DMS53 (cell line): ENCODE data around the gene SMARCB1.
A peak's percentile ranks its signal among the peaks of the same experiment; 100 is the strongest.
"Not testable (repeated sequence)": the region's sequence is repeated elsewhere in the genome, so short reads cannot be mapped to it uniquely, and the experiment has no call there.

ENCODE experiments used
- DNase-seq: peaks from one replicate; lab custom pipeline; 2025; lab: John Stamatoyannopoulos, UW

SMARCB1 gene

GRCh38 chr22:23846081-23846469, 59.3 kb downstream of the SMARCB1 start:
- DNase-seq: no peak

- no peak for DNase-seq
Measured at GRCh38 chr22:23847310-23847920, 60.6 kb downstream of the SMARCB1 start.

DNA sequence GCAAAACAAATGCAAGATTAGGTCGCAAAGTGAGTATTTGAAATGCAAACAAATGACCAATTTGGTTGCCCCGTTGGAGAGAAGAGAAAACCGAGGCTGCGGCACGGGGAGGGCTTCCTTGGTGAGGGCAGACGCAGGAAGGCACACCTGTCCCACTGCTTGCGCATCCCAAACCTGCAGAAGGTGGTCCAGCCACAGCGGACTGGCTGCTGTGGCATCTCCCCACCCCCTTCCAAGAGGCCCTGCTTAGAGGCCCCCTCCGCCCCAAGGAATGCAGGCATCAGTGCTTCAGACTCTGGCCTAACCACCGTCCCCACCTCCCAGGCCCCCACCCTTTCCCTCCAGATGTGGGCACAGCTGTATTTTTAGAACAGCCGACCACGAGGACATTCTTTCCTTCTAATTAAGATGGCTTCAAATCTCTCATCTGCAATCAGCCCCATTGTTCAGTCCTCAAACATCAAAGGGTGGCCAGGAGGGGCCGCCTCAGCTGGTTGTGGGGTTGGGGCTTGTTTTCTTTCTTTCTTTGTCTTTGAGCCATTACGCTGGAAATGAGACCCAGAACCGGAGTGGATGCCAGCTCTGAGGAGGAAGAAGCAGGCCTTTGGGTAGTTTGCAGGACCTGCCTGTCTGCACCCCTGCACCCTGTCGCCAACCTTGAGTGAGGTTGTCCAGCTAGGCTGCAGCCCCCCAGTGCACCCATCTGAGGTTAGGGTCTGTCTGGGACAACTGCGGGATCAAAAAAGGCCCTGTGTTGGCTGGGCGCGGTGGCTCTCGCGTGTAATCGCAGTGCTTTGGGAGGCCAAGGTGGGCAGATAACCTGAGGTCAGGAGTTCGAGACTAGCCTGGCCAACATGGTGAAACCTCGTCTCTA, 61.5 kb downstream of the SMARCB1 start:
- DNase-seq: no peak

DNA sequence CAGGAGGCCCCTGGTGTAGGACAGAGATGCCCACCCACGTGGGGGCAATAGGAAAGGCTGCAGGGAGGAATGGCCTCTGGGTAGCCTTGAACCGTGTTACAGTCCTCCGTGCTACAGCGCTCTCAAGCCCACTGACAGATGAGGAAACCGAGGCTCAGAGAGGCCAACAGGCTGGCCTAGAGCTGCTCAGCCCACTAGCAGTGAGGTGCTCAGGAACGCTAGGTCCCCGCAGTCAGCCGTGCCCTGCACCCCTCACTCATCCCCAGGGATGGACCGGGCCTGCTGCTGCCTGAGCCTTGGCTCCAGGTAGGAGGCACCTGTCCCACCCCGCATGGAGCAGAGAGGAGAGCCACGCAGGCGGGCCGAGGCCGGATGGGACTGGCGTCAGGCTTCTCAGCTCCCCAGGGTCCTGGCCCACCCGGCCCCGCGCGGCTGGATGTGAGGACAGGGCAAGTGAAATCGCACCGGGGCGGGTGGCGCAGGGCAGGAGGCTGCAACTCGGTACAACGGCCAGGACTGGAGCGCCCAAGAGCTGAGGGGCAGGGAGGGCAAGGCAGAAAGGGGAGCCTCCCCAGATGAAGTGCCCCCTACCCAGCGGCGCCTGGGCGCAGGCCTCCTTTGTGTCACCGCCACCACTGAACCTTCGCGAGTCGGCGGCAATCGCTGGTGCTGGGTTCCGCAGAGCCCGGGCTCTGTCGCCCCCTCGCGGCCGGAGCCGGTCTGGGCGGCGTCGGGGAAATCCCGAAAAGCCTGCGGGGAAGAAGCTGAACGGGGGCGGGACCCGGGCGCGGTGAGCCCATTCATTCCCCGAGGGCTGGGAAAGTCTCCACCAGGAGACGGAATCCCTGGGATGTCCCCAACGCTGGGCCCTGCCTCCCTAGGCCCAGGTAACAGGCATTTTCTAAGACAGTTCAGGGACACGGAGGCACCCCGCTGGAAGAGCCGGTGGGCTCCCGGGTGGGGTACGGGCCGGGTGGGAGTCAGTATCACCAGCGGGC, 62.5 kb downstream of the SMARCB1 start:
- peak; percentile 68 for DNase-seq

- no peak for DNase-seq
Measured at GRCh38 chr22:23850136-23850611, 63.4 kb downstream of the SMARCB1 start.

DNA sequence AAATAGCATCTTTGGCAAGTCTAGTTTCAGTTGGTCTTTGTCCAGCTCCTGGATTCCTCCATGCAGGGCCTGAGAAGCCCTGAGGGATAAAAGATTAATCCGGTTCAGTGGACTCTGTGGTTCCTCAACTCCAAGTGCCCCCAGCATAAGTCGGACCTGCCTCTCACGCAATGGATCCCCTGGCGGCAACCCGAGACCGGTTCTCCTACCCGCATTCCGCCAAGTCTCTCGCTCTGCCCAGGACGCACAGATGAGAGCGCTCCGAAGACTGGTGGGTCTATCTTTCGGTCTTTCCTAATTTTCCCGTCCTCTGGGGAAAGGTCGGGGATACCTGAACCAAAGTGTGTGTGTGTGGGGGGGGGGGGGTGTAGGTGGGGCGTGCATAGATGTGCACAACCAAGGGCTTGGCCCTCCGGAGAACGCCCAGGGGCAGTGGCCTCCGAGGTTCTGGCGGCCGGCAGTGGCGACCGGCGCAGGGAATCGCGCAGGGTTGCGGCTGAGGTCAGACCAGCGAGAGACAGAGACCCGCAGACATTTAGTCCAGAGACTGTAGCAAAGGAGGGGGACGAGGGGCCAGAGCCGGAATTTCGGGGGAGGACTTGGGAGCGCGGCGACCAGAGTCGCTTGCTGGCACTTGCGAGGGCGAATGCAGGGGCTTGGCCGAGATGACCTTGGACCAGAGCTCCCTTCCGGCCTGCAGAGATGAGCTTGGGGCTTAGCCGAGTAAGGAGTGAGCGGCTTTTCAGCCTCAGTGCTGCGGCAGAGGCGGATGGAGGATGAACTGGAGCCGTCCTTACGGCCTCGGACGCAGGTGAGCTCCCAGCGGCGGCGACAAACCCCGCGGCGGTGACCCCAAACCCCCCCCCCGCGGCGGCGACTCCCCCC, 70.2 kb downstream of the SMARCB1 start:
- DNase-seq: peak; percentile 72

GRCh38 chr22:23857606-23858483, 71.1 kb downstream of the SMARCB1 start, which contains the start of gene SLC2A11:
Gene SLC2A11, plus strand, starts transcription at chr22:23857875. Its CDS starts 125 bp downstream, at chr22:23858000.
- peak; percentile 93 for DNase-seq

DNA sequence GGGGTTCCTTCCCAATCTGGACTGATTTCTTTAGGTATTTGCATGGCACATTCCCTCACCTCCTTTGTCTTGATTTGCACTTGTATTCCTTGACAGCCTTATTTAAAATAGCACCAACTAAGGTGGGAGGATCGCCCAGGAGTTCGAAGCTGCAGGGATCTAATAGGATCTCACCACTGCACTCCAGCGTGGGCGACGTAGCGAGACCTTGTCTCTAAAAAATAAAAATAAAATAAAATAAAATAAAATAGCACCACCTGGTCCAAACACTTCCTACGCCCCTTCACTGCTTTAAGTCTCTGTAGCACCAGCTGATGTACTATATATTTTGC, 71.7 kb downstream of the SMARCB1 start:
- DNase-seq: no peak

GRCh38 chr22:23859201-23859600, 72.4 kb downstream of the SMARCB1 start:
- no peak for DNase-seq

DNA sequence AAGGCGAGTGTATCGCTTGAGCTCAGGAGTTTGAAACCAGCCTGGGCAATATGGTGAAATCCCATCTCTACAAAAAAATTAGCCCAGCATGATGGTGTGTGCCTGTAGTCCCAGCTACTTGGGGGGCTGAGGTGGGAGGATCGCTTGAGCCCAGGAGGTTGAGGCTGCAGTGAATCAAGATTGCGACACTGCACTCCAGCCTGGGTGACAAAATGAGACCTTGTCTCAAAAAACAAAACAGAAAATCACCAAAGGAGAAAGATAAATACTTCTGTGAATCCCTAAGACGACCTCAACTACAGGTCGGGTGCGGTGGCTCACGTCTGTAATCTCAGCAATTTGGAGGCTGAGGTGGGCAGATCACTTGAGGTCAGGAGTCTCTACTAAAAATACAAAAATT, 73.4 kb downstream of the SMARCB1 start:
- DNase-seq: not testable (repeated sequence)

GRCh38 chr22:23862103-23862502, 75.3 kb downstream of the SMARCB1 start:
- DNase-seq: peak; percentile 52

GRCh38 chr22:23864499-23865154, 77.9 kb downstream of the SMARCB1 start:
- DNase-seq: not testable (repeated sequence)

DNA sequence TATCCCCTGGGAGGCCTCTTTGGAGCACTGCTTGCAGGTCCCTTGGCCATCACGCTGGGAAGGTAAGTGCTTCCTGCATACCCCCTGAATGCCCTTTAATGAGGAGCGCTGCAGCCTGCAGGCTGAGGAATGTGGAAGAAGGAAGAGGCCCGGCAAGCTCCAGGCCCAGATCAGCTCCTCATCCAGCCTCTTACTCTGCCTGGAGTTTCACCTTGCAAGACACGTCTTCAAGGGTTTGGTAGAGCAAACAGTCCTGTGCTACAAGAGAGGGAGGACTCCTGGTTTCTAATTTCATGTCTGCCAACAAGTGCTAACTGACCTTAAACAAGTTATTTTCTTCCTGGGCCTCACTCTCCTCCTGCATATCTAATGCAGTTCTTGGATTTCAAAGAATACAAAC, 81.8 kb downstream of the SMARCB1 start:
- no peak for DNase-seq

DNA sequence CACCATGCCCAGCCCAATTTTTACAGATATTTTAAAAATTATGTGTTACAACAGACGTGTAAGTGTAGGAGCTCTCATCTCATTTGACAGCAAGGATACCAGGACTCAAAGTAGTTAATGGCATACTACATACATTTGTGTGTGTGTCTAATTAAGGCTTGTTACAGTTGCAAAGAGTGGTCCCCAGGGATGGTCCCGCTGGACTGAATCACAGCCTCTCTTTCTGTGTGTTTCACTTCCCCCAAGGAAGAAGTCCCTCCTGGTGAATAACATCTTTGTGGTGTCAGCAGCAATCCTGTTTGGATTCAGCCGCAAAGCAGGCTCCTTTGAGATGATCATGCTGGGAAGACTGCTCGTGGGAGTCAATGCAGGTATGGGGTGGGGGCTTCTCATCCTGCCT, 88.1 kb downstream of the SMARCB1 start:
- no peak for DNase-seq

DNA sequence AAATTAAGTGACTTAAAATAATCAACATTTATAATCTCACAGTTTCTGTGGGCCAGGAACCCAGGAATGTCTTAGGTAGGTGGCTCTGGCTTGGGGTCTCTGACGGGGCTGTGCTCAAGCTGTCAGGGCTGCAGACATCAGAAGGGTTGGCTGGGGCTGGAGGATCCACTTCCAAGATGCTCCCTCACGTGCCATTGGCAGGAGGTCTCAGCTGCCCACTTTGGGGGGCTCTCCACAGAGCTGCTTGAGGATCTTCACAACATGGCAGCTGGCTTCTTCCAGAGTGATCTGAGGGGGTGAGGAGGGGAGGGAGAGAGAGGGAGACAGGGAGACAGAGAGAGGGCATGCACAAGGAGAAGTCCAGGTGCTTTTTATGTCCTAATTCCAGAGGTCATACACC, 89.0 kb downstream of the SMARCB1 start:
- no peak for DNase-seq

- no peak for DNase-seq
Measured at GRCh38 chr22:23877566-23877965, 90.8 kb downstream of the SMARCB1 start.

GRCh38 chr22:23878219-23878618, 91.5 kb downstream of the SMARCB1 start:
- DNase-seq: no peak

DNA sequence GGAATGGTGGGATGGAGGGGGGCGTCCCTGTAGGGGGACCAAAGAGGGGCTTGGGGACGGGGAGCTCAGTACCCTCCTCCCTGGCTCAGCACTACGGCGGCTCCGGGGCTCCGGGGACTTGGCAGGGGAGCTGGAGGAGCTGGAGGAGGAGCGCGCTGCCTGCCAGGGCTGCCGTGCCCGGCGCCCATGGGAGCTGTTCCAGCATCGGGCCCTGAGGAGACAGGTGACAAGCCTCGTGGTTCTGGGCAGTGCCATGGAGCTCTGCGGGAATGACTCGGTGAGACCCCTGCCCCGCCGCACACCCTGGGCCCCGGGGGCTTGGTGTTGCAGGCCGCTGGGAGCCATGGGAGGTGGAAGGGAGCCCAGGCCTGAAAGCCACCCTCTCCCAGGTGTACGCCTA, 95.6 kb downstream of the SMARCB1 start:
- no peak for DNase-seq

GRCh38 chr22:23883658-23884057, 96.9 kb downstream of the SMARCB1 start:
- DNase-seq: no peak

GRCh38 chr22:23884140-23884539, 97.4 kb downstream of the SMARCB1 start:
- no peak for DNase-seq
